Endothelial cell of umbilical vein (primary cell): ENCODE data around the gene DCAF12. TPM values are rescaled to one million over a fixed set of nuclear protein-coding genes. Genes with fewer than 3 reads are reported as not detected.

Source experiments
- BruUV-seq: library from RNA; stranded (reverse); fragments of 400-500 nt; replicated peaks from 2 replicates; lab custom pipeline; 2021; lab: Mats Ljungman, UMichigan
- CTCF ChIA-PET: fragments of 300-600, 350-600 bp; sonication (Branson Sonifier 250); formaldehyde crosslinking; loops from one replicate; lab custom pipeline; 2021; ENCODE audit warnings: antibody characterized with exemption, inconsistent platforms; lab: Charles Lee
- POLR2A ChIA-PET: fragments of 300-600, 350-600 bp; sonication (Branson Sonifier 250); formaldehyde crosslinking; loops from one replicate; lab custom pipeline; 2021; ENCODE audit warnings: antibody characterized with exemption, inconsistent platforms; lab: Charles Lee
- DNase-seq: peaks from one replicate; pipeline ENCODE4 v3.0.0-alpha.2; 2011; ENCODE audit warnings: low read depth, low spot score
- FAIRE-seq: peaks from 2 replicates; lab custom pipeline; 2011; peaks lifted over from hg19 to GRCh38; lab: Jason Lieb, UNC
- H2AFZ ChIP-seq: 2 replicates; pipeline ENCODE4 v1.6.0; 2012; ENCODE audit warnings: low read depth, low read length, control low read depth, inconsistent platforms
- H3K27ac ChIP-seq: 2 replicates; pipeline ENCODE4 v1.5.1; 2011; ENCODE audit warnings: low read depth, mild to moderate bottlenecking, control low read depth, low read length, moderate library complexity; ENCODE audit not compliant: insufficient read depth
- H3K27me3 ChIP-seq, 2 experiments: 2 replicates each; pipeline versions ENCODE4 v1.6.0 to v1.6.1; 2011; ENCODE audit warnings: low read length in 2 of 2, mixed read lengths in 1 of 2; ENCODE audit not compliant: control insufficient read depth in 2 of 2, insufficient read depth in 2 of 2
- H3K36me3 ChIP-seq, 2 experiments: 2 replicates in 1 of 2; 3 replicates in 1 of 2; pipeline ENCODE4 v1.5.1; 2011; ENCODE audit warnings: low read length in 2 of 2, mild to moderate bottlenecking in 1 of 2, moderate library complexity in 1 of 2; ENCODE audit not compliant: control insufficient read depth in 2 of 2, insufficient read depth in 2 of 2; ENCODE audit errors: extremely low read depth in 1 of 2
- H3K4me1 ChIP-seq: 3 replicates; pipeline ENCODE4 v1.5.1; 2011; ENCODE audit warnings: mild to moderate bottlenecking, low read length; ENCODE audit not compliant: control insufficient read depth, insufficient read depth; ENCODE audit errors: extremely low read depth
- H3K4me2 ChIP-seq: 2 replicates; pipeline ENCODE4 v1.6.1; 2011; ENCODE audit warnings: low read length, control low read depth, mixed read lengths; ENCODE audit not compliant: insufficient read depth
- H3K4me3 ChIP-seq, 3 experiments: fragments of 200-600 bp in 1 of 3; sonication (generic), shearing (Covaris generic) in 1 of 3; replicated peaks in 1 of 3; 2 replicates each; pipeline ENCODE4 v1.5.1; 2011 to 2016; ENCODE audit warnings: control low read depth in 3 of 3, low read length in 3 of 3, mild to moderate bottlenecking in 2 of 3, inconsistent platforms in 1 of 3, low read depth in 1 of 3, moderate library complexity in 1 of 3; ENCODE audit not compliant: insufficient read depth in 1 of 3
- H3K79me2 ChIP-seq: 2 replicates; pipeline ENCODE4 v1.6.0; 2012; ENCODE audit warnings: low read length, inconsistent platforms; ENCODE audit not compliant: control insufficient read depth, insufficient read depth
- H3K9ac ChIP-seq: replicated peaks from 2 replicates; pipeline ENCODE3; 2011; ENCODE audit warnings: low read length, control low read depth; ENCODE audit not compliant: insufficient read depth; ENCODE audit errors: extremely low read depth
- H3K9me1 ChIP-seq: replicated peaks from 3 replicates; pipeline ENCODE4 v1.6.0; 2011; ENCODE audit warnings: mild to moderate bottlenecking, low read length; ENCODE audit not compliant: control insufficient read depth, insufficient read depth; ENCODE audit errors: extremely low read depth
- H3K9me3 ChIP-seq: replicated peaks from 2 replicates; pipeline ENCODE4 v1.5.1; 2012; ENCODE audit warnings: low read length, inconsistent platforms; ENCODE audit not compliant: control insufficient read depth, insufficient read depth
- H4K20me1 ChIP-seq: replicated peaks from 2 replicates; pipeline ENCODE3; 2011; ENCODE audit warnings: mild to moderate bottlenecking, low read length; ENCODE audit not compliant: control insufficient read depth, insufficient read depth; ENCODE audit errors: extremely low read depth
- CTCF ChIP-seq, 2 donors: IDR thresholded peaks; 1 replicate in 1 of 2; 2 replicates in 1 of 2; pipeline ENCODE4 v1.5.1; 2011; ENCODE audit warnings: low read length in 2 of 2, mild to moderate bottlenecking in 2 of 2, moderate library complexity in 2 of 2, control low read depth in 1 of 2, inconsistent platforms in 1 of 2, low read depth in 1 of 2; ENCODE audit not compliant: insufficient read depth in 1 of 2; ENCODE audit errors: extremely low read depth in 1 of 2
- EZH2 ChIP-seq: IDR thresholded peaks from 2 replicates; pipeline ENCODE4 v1.6.1; 2012; ENCODE audit warnings: borderline replicate concordance, low read depth, mild to moderate bottlenecking, moderate library complexity, low read length, inconsistent platforms; ENCODE audit not compliant: severe bottlenecking
- FOS ChIP-seq: IDR thresholded peaks from 2 replicates; pipeline ENCODE4 v1.6.1; 2011; ENCODE audit warnings: mild to moderate bottlenecking, low read length, moderate library complexity, borderline replicate concordance; ENCODE audit not compliant: insufficient read depth
- GATA2 ChIP-seq: IDR thresholded peaks from 2 replicates; pipeline ENCODE4 v1.7.0; 2011; ENCODE audit warnings: low read depth, mild to moderate bottlenecking, moderate library complexity, mixed read lengths, low read length; ENCODE audit not compliant: insufficient read length, insufficient read depth
- JUN ChIP-seq: IDR thresholded peaks from 2 replicates; pipeline ENCODE4 v1.6.1; 2011; ENCODE audit warnings: borderline replicate concordance, low read depth; ENCODE audit not compliant: insufficient read length, insufficient read depth
- MAX ChIP-seq: IDR thresholded peaks from 2 replicates; pipeline ENCODE4 v1.6.1; 2011; ENCODE audit not compliant: insufficient read depth, insufficient read length
- MYC ChIP-seq: IDR thresholded peaks from one replicate; pipeline ENCODE4 v1.6.1; 2011; ENCODE audit warnings: mild to moderate bottlenecking, low read depth, low read length
- POLR2A ChIP-seq: IDR thresholded peaks from 2 replicates; pipeline ENCODE4 v1.6.1; 2012; ENCODE audit warnings: low read depth, mild to moderate bottlenecking, control low read depth, low read length
- POLR2AphosphoS5 ChIP-seq: IDR thresholded peaks from 2 replicates; pipeline ENCODE4 v1.6.1; 2012; ENCODE audit warnings: low read depth, mild to moderate bottlenecking, control low read depth, low read length, moderate library complexity; ENCODE audit not compliant: insufficient read depth
- dilution Hi-C: fragments of 300-500 bp; cut with MboI; formaldehyde crosslinking; loops from one replicate; pipeline ENCODE4 v1.15.0; 2019; ENCODE audit warnings: low sequenced_read_pairs; ENCODE audit not compliant: extremely low pct_ligation_motif_present
- intact Hi-C: fragments of 100-400 bp; cut with micrococcal nuclease; formaldehyde crosslinking; loops from one replicate; pipeline ENCODE4 v1.10.0; 2022
- polyA plus RNA-seq, 4 experiments: library from polyadenylated mRNA; depleted of rRNA in 3 of 4; stranded (reverse) in 3 of 4; unstranded in 1 of 4; fragments of >200 nt; gene quantifications; 2 replicates each; pipeline versions ENCODE4 v1.2.1 to v1.2.3, GENCODE V29; 2011 to 2012; ENCODE audit warnings: missing spikeins in 1 of 4
- total RNA-seq: library from RNA; stranded (reverse); gene quantifications from 2 replicates; pipeline ENCODE4 v1.2.3, GENCODE V29; 2021

DCAF12 gene
- total and polyA plus RNA-seq, 2 donors (not counting 3 experiments of a cell fraction or from before 2014, with no cell fraction given), result 26.2 to 28.4 TPM

GRCh38 chr9:34070606-34071324 lies 55.7 kb downstream of the DCAF12 start:
- no peaks in the 10 kb centered on the region for H3K4me1 ChIP-seq
- no peaks in the 10 kb centered on the region for H3K9me3 ChIP-seq
- H3K27ac ChIP-seq, result no peak overlapping the region
- dilution Hi-C loops (no loop called here), intact Hi-C loops (loop anchor here (5.0 kb wide), 1 partner anchor 238 kb away; no protein-coding TSS in a partner anchor)
- no peaks in the 10 kb centered on the region for H3K79me2 ChIP-seq
- no peak overlapping the region for H3K4me3 ChIP-seq
- no peaks in the 10 kb centered on the region for H3K36me3 ChIP-seq
- no peak for TF ChIP-seq POLR2A
- TF ChIP-seq CTCF (IDR thresholded peaks at IDR 0.05; ENCODE audit: extremely low read depth in 1 of 2, insufficient read depth in 1 of 2, low read depth in 1 of 2, low read length in 2 of 2), result no peak
- no peak for TF ChIP-seq EZH2
- H3K27me3 ChIP-seq, result no peaks in the 10 kb centered on the region
- FAIRE-seq (no peak), DNase-seq (no peak)
- H3K9ac ChIP-seq, result no peak overlapping the region
- POLR2A ChIA-PET, result no interaction called here
- H3K4me2 ChIP-seq, result no peak overlapping the region
- no TSS peak for BruUV-seq
- H2AFZ ChIP-seq, result no peak overlapping the region
- CTCF ChIA-PET, result interaction anchor here (1.0 kb wide), 1 partner anchor 333 kb away, joined by 3 read pairs; no protein-coding TSS in a partner anchor
- no peaks in the 10 kb centered on the region for H3K9me1 ChIP-seq
- H4K20me1 ChIP-seq, result no peaks in the 10 kb centered on the region

- no peaks in the 10 kb centered on the region for H3K79me2 ChIP-seq
- no peak overlapping the region for H3K4me2 ChIP-seq
- dilution Hi-C loops, result no loop called here
- H4K20me1 ChIP-seq, result no peaks in the 10 kb centered on the region
- H3K9ac ChIP-seq, result no peak overlapping the region
- H3K36me3 ChIP-seq, result no peaks in the 10 kb centered on the region
- intact Hi-C loops, result loop anchor here (5.0 kb wide), 1 partner anchor 238 kb away; no protein-coding TSS in a partner anchor
- no peak for DNase-seq
- H3K4me3 ChIP-seq, result no peak overlapping the region
- TF ChIP-seq POLR2AphosphoS5 (no peak), JUN (no peak), FOS (no peak), POLR2A (no peak), MYC (no peak), CTCF (IDR thresholded peaks at IDR 0.05; ENCODE audit: extremely low read depth in 1 of 2, insufficient read depth in 1 of 2, low read depth in 1 of 2, low read length in 2 of 2) (no peak), EZH2 (no peak), GATA2 (no peak), MAX (no peak)
- no peak for FAIRE-seq
- H3K4me1 ChIP-seq, result no peaks in the 10 kb centered on the region
- H3K27me3 ChIP-seq, result no peaks in the 10 kb centered on the region
- CTCF ChIA-PET, result no interaction called here
- no peaks in the 10 kb centered on the region for H3K9me1 ChIP-seq
- no peaks in the 10 kb centered on the region for H3K9me3 ChIP-seq
- no peak overlapping the region for H3K27ac ChIP-seq
- BruUV-seq, result no TSS peak
- no peak overlapping the region for H2AFZ ChIP-seq
- POLR2A ChIA-PET, result no interaction called here
These were observed 56.7 kb downstream of the DCAF12 start for GRCh38 chr9:34069831-34070230.
